Breast epithelium (tissue), 4 donors: ENCODE measurements around the gene NEUROD1. TPM values are rescaled to one million over a fixed set of nuclear protein-coding genes. Genes with fewer than 3 reads are reported as not detected.

Source experiments
- DNase-seq, 2 donors: peaks; one replicate each; pipeline ENCODE4 v3.0.0-alpha.2; 2019; ENCODE audit warnings: low spot score in 2 of 2
- H3K27ac ChIP-seq, 2 donors: fragments of 200-600 bp; sonication (generic) in 1 of 2; one replicate each; pipeline ENCODE4 v1.5.1; 2016 to 2019; ENCODE audit warnings: mild to moderate bottlenecking in 1 of 2
- H3K27me3 ChIP-seq, 2 donors: fragments of 200-600 bp; sonication (generic) in 1 of 2; one replicate each; pipeline versions ENCODE4 v1.5.1 to v1.6.0; 2017 to 2019; ENCODE audit warnings: control low read depth in 1 of 2, mild to moderate bottlenecking in 1 of 2
- H3K36me3 ChIP-seq: fragments of 200-600 bp; one replicate; pipeline ENCODE4 v1.5.1; 2019
- H3K4me1 ChIP-seq, 2 donors: fragments of 200-600 bp; sonication (generic); one replicate each; pipeline ENCODE4 v1.5.1; 2016 to 2019; ENCODE audit warnings: control low read depth in 1 of 2
- H3K4me3 ChIP-seq, 3 donors: fragments of 200-600 bp; sonication (generic); 1 replicate in 2 of 3; 2 replicates in 1 of 3; pipeline ENCODE4 v1.5.1; 2016 to 2019; ENCODE audit warnings: mild to moderate bottlenecking in 3 of 3, moderate library complexity in 2 of 3
- H3K9me3 ChIP-seq, 2 donors: fragments of 200-600 bp; sonication (generic) in 1 of 2; one replicate each; pipeline ENCODE4 v1.5.1; 2016 to 2019; ENCODE audit warnings: control low read depth in 1 of 2
- CTCF ChIP-seq, 3 donors: fragments of 450-650 bp; IDR thresholded peaks; one replicate each; pipeline ENCODE4 v1.5.1; 2016 to 2017; ENCODE audit warnings: antibody characterized with exemption in 3 of 3, mild to moderate bottlenecking in 3 of 3, moderate library complexity in 3 of 3
- POLR2A ChIP-seq: fragments of 450-650 bp; IDR thresholded peaks from one replicate; pipeline ENCODE4 v1.6.1; 2016; ENCODE audit warnings: antibody characterized with exemption, mild to moderate bottlenecking, moderate library complexity
- POLR2AphosphoS5 ChIP-seq, 3 donors: sonication (generic); formaldehyde crosslinking; IDR thresholded peaks; one replicate each; pipeline ENCODE4 v1.6.1; 2017; ENCODE audit warnings: antibody characterized with exemption in 3 of 3
- intact Hi-C: fragments of 100-400 bp; cut with DNase I; formaldehyde crosslinking; loops from one replicate; pipeline ENCODE4 v1.15.1; 2023; ENCODE audit warnings: low total_unique reads
- total RNA-seq, 3 donors: library from RNA; depleted of rRNA; stranded (reverse); fragments of >200 nt; gene quantifications; one replicate each; pipeline ENCODE4 v1.1.0, GENCODE V29; 2016

NEUROD1 gene
- total RNA-seq, 3 donors from 2014 or later, result not detected

- intact Hi-C loops, result no loop called here
- no peaks in the 10 kb centered on the region for H3K9me3 ChIP-seq
- no peaks in the 10 kb centered on the region for H3K4me1 ChIP-seq
- peak overlapping the region in 2 of 3 donors; percentile 18 to 56 for H3K4me3 ChIP-seq
- TF ChIP-seq CTCF (IDR thresholded peaks at IDR 0.05), result no peak
- TF ChIP-seq POLR2A, result no peak
- TF ChIP-seq POLR2AphosphoS5 (IDR thresholded peaks at IDR 0.05), result no peak
- H3K27ac ChIP-seq, result no peak overlapping the region
- H3K36me3 ChIP-seq, result no peaks in the 10 kb centered on the region
- no peak for DNase-seq
- H3K27me3 ChIP-seq, result peaks cover 10 to 84% of the 10 kb centered on the region in 2 donors
Observed at GRCh38 chr2:181682795-181683517, 2.6 kb upstream of the NEUROD1 start.

GRCh38 chr2:181682026-181682789 lies 1.9 kb upstream of the NEUROD1 start:
- H3K27ac ChIP-seq, result no peak overlapping the region
- no peak overlapping the region for H3K4me3 ChIP-seq

GRCh38 chr2:181680937-181681811 lies 857 bp upstream of the NEUROD1 start:
- no peak for TF ChIP-seq POLR2A
- TF ChIP-seq CTCF (IDR thresholded peaks at IDR 0.05), result no peak
- TF ChIP-seq POLR2AphosphoS5 (IDR thresholded peaks at IDR 0.05), result no peak
- Histone ChIP-seq H3K4me3 (peak overlapping the region in 1 of 3 donors; percentile 34), H3K9me3 (no peaks in the 10 kb centered on the region), H3K27me3 (peaks cover 10 to 81% of the 10 kb centered on the region in 2 donors), H3K4me1 (no peaks in the 10 kb centered on the region), H3K27ac (no peak overlapping the region), H3K36me3 (no peaks in the 10 kb centered on the region)
- intact Hi-C loops, result no loop called here
- no peak for DNase-seq

More at GRCh38 chr2:181682026-181682789, 1.9 kb upstream of the NEUROD1 start:
- DNase-seq, result no peak
- H3K27me3 ChIP-seq, result peaks cover 10 to 85% of the 10 kb centered on the region in 2 donors
- H3K4me1 ChIP-seq, result no peaks in the 10 kb centered on the region
- intact Hi-C loops, result no loop called here
- H3K36me3 ChIP-seq, result no peaks in the 10 kb centered on the region
- H3K9me3 ChIP-seq, result no peaks in the 10 kb centered on the region
- TF ChIP-seq POLR2AphosphoS5 (IDR thresholded peaks at IDR 0.05) (no peak), POLR2A (no peak), CTCF (IDR thresholded peaks at IDR 0.05) (no peak)

- intact Hi-C loops, result no loop called here
- Histone ChIP-seq H3K9me3 (no peaks in the 10 kb centered on the region), H3K27ac (no peak overlapping the region), H3K4me3 (no peak overlapping the region), H3K27me3 (peaks cover 10 to 79% of the 10 kb centered on the region in 2 donors), H3K36me3 (no peaks in the 10 kb centered on the region), H3K4me1 (no peaks in the 10 kb centered on the region)
- TF ChIP-seq CTCF (IDR thresholded peaks at IDR 0.05), result no peak
- TF ChIP-seq POLR2AphosphoS5 (IDR thresholded peaks at IDR 0.05), result no peak
- no peak for TF ChIP-seq POLR2A
- DNase-seq, result no peak
Observed at GRCh38 chr2:181679544-181679979, 755 bp downstream of the NEUROD1 start.
